ENCODE data around the gene SH3PXD2B. TPM values are rescaled to one million over a fixed set of nuclear protein-coding genes. Genes with fewer than 3 reads are reported as not detected.

Gene SH3PXD2B
- total RNA-seq, 1 donor from 2014 or later, result 81.1 TPM

- H3K9me3 Mint-ChIP-seq (ENCODE audit: low read depth), result no peaks in the 10 kb centered on the region
- TF ChIP-seq CTCF (IDR thresholded peaks at IDR 0.05), result no peak
These were observed 18.0 kb downstream of the SH3PXD2B start for GRCh38 chr5:172436078-172436878.

GRCh38 chr5:172435362-172436077 is 18.8 kb downstream of the SH3PXD2B start:
- TF ChIP-seq CTCF (IDR thresholded peaks at IDR 0.05), result no peak
- Mint-ChIP-seq H3K4me3 (ENCODE audit: unreplicated experiment) (no peak overlapping the region), H3K27ac (ENCODE audit: unreplicated experiment) (no peak overlapping the region), H3K27me3 (ENCODE audit: low read depth) (no peaks in the 10 kb centered on the region), H3K4me1 (ENCODE audit: low read depth) (peaks cover 17% of the 10 kb centered on the region), H3K9me3 (ENCODE audit: low read depth) (no peaks in the 10 kb centered on the region), H3K36me3 (ENCODE audit: low read depth) (peaks cover 8% of the 10 kb centered on the region)
- DNase-seq (ENCODE audit: low spot score), result no peak

More at GRCh38 chr5:172436078-172436878, 18.0 kb downstream of the SH3PXD2B start:
- no peak overlapping the region for H3K4me3 Mint-ChIP-seq (ENCODE audit: unreplicated experiment)
- peaks cover 8% of the 10 kb centered on the region for H3K36me3 Mint-ChIP-seq (ENCODE audit: low read depth)
- DNase-seq (ENCODE audit: low spot score), result no peak
- H3K4me1 Mint-ChIP-seq (ENCODE audit: low read depth), result peaks cover 17% of the 10 kb centered on the region
- H3K27ac Mint-ChIP-seq (ENCODE audit: unreplicated experiment), result no peak overlapping the region
- H3K27me3 Mint-ChIP-seq (ENCODE audit: low read depth), result no peaks in the 10 kb centered on the region

- Mint-ChIP-seq H3K9me3 (ENCODE audit: low read depth) (no peaks in the 10 kb centered on the region), H3K36me3 (ENCODE audit: low read depth) (peaks cover 5% of the 10 kb centered on the region), H3K27me3 (ENCODE audit: low read depth) (no peaks in the 10 kb centered on the region), H3K4me3 (ENCODE audit: unreplicated experiment) (no peak overlapping the region), H3K27ac (ENCODE audit: unreplicated experiment) (no peak overlapping the region), H3K4me1 (ENCODE audit: low read depth) (peaks cover 17% of the 10 kb centered on the region)
- DNase-seq (ENCODE audit: low spot score), result no peak
- no peak for TF ChIP-seq CTCF (IDR thresholded peaks at IDR 0.05)
These were observed 20.1 kb downstream of the SH3PXD2B start for GRCh38 chr5:172434251-172434650.

- no peaks in the 10 kb centered on the region for H3K27me3 Mint-ChIP-seq (ENCODE audit: low read depth)
- no peak for TF ChIP-seq CTCF (IDR thresholded peaks at IDR 0.05)
- no peak overlapping the region for H3K27ac Mint-ChIP-seq (ENCODE audit: unreplicated experiment)
- H3K9me3 Mint-ChIP-seq (ENCODE audit: low read depth), result no peaks in the 10 kb centered on the region
- no peak overlapping the region for H3K4me3 Mint-ChIP-seq (ENCODE audit: unreplicated experiment)
- H3K4me1 Mint-ChIP-seq (ENCODE audit: low read depth), result peaks cover 23% of the 10 kb centered on the region
- H3K36me3 Mint-ChIP-seq (ENCODE audit: low read depth), result peaks cover 6% of the 10 kb centered on the region
- DNase-seq (ENCODE audit: low spot score), result no peak
These were observed 20.8 kb downstream of the SH3PXD2B start for GRCh38 chr5:172433513-172433912.

GRCh38 chr5:172433071-172433470 is 21.3 kb downstream of the SH3PXD2B start:
- Mint-ChIP-seq H3K36me3 (ENCODE audit: low read depth) (peaks cover 7% of the 10 kb centered on the region), H3K9me3 (ENCODE audit: low read depth) (no peaks in the 10 kb centered on the region), H3K27me3 (ENCODE audit: low read depth) (no peaks in the 10 kb centered on the region), H3K4me3 (ENCODE audit: unreplicated experiment) (no peak overlapping the region), H3K27ac (ENCODE audit: unreplicated experiment) (no peak overlapping the region), H3K4me1 (ENCODE audit: low read depth) (peaks cover 20% of the 10 kb centered on the region)
- DNase-seq (ENCODE audit: low spot score), result no peak
- TF ChIP-seq CTCF (IDR thresholded peaks at IDR 0.05), result no peak
